GM20000 (cell line): Measurements from ENCODE around the gene ISLR.

ENCODE experiments used
- DNase-seq: peaks from one replicate; pipeline ENCODE4 v3.0.0; 2012; ENCODE audit warnings: low spot score
- CTCF ChIP-seq: IDR thresholded peaks from 2 replicates; pipeline ENCODE4 v1.5.1; 2012; ENCODE audit warnings: mild to moderate bottlenecking, control low read depth; ENCODE audit errors: extremely low read depth, missing control alignments

Gene ISLR

GRCh38 chr15:74213858-74214284 lies 40.4 kb downstream of the ISLR start:
- no peak for DNase-seq
- no peak for TF ChIP-seq CTCF

- TF ChIP-seq CTCF = no peak
- no peak for DNase-seq
Measured at GRCh38 chr15:74214324-74215021, 41.0 kb downstream of the ISLR start.

- no peak for TF ChIP-seq CTCF
- no peak for DNase-seq
Measured at GRCh38 chr15:74215958-74216357, 42.4 kb downstream of the ISLR start.

- no peak for DNase-seq
Measured at GRCh38 chr15:74216949-74217348, 43.4 kb downstream of the ISLR start.

GRCh38 chr15:74217907-74218885 lies 44.7 kb downstream of the ISLR start:
- DNase-seq = no peak
- TF ChIP-seq CTCF = no peak

More at GRCh38 chr15:74216949-74217348, 43.4 kb downstream of the ISLR start:
- TF ChIP-seq CTCF = no peak

GRCh38 chr15:74220475-74221248 lies 47.2 kb downstream of the ISLR start:
- TF ChIP-seq CTCF = no peak
- no peak for DNase-seq
